Karpas-422 (cell line): ENCODE data around the gene TTYH1. TPM values are rescaled to one million over a fixed set of nuclear protein-coding genes. Genes with fewer than 3 reads are reported as not detected.

Experiments used
- DNase-seq: peaks from one replicate; pipeline ENCODE4 v3.0.0-alpha.2; 2015
- H2AFZ ChIP-seq: fragments of 200-600 bp; sonication (generic); 2 replicates; pipeline ENCODE4 v1.6.1; 2014; ENCODE audit warnings: antibody characterized with exemption, low read length, mixed read lengths
- H3K27ac ChIP-seq: fragments of 200-600 bp; sonication (generic); 2 replicates; pipeline ENCODE4 v1.5.1; 2014; ENCODE audit warnings: mild to moderate bottlenecking, low read length, moderate library complexity
- H3K27me3 ChIP-seq: fragments of 200-600 bp; sonication (generic); 2 replicates; pipeline ENCODE4 v1.6.1; 2014; ENCODE audit warnings: low read length, mixed read lengths
- H3K36me3 ChIP-seq: fragments of 200-600 bp; sonication (generic); 2 replicates; pipeline ENCODE4 v1.6.1; 2014; ENCODE audit warnings: low read length, mixed read lengths; ENCODE audit not compliant: insufficient read depth
- H3K4me1 ChIP-seq: fragments of 200-600 bp; sonication (generic); 2 replicates; pipeline ENCODE4 v1.6.1; 2014; ENCODE audit warnings: mild to moderate bottlenecking, low read length, mixed read lengths
- H3K4me2 ChIP-seq: fragments of 200-600 bp; sonication (generic); 2 replicates; pipeline ENCODE4 v1.6.1; 2014; ENCODE audit warnings: low read length, low read depth, mild to moderate bottlenecking; ENCODE audit not compliant: poor library complexity, severe bottlenecking
- H3K4me3 ChIP-seq: fragments of 200-600 bp; sonication (generic); 2 replicates; pipeline ENCODE4 v1.5.1; 2014; ENCODE audit warnings: mild to moderate bottlenecking, antibody characterized with exemption, low read length, mixed read lengths
- H3K79me2 ChIP-seq: fragments of 200-600 bp; sonication (generic); 2 replicates; pipeline ENCODE4 v1.6.1; 2014; ENCODE audit warnings: mild to moderate bottlenecking, low read length, mixed read lengths
- H3K9ac ChIP-seq: fragments of 200-600 bp; sonication (generic); 2 replicates; pipeline ENCODE4 v1.6.0; 2014; ENCODE audit warnings: low read length
- H3K9me2 ChIP-seq: fragments of 200-600 bp; sonication (generic), shearing (Covaris generic); replicated peaks from 2 replicates; pipeline ENCODE4 v1.6.0; 2014; ENCODE audit warnings: mild to moderate bottlenecking, low read length, moderate library complexity; ENCODE audit not compliant: insufficient read depth
- H3K9me3 ChIP-seq: fragments of 300-700, 200-600 bp; sonication (generic); 2 replicates; pipeline ENCODE4 v1.6.1; 2014; ENCODE audit warnings: low read length, mixed read lengths
- H4K20me1 ChIP-seq: fragments of 200-600 bp; sonication (generic); 2 replicates; pipeline ENCODE4 v1.6.1; 2014; ENCODE audit warnings: mild to moderate bottlenecking, antibody characterized with exemption, low read length, low read depth; ENCODE audit not compliant: insufficient read depth
- total RNA-seq: library from RNA; depleted of rRNA; stranded (reverse); fragments of >200 nt; shearing (Covaris generic); gene quantifications from 2 replicates; pipeline ENCODE4 v1.2.3, GENCODE V29; 2014; ENCODE audit warnings: low replicate concordance

Gene TTYH1
- total RNA-seq, 1 experiment from 2014 or later = not detected

DNA sequence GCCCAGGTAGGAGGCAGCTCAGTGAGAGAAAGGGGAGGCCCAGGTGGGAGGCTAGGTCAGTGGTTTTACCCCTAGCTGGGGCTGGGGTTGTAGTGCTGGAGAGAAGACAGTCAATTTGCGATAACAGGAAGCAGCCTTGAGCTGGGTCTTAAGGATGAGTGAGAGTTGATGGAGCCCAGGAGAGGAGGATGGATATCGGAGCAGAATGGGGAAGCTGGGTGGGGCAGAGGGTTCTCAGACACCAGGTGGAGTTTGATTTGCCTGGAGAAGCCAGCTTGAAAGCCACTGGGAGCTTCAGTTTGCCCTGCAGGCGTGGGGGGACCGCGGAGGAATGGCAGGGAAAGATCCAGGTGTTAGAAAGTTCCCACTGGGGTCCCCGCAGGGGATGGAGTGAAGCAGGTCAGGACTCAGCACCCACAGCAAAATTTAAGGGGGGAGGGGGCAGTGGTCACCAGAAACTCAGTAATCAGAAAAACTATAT, 58.7 kb downstream of the TTYH1 start:
- Histone ChIP-seq H3K9me3 (no peaks in the 10 kb centered on the region), H3K4me3 (no peak overlapping the region), H3K4me1 (no peaks in the 10 kb centered on the region), H3K27me3 (no peaks in the 10 kb centered on the region), H3K79me2 (no peaks in the 10 kb centered on the region), H3K9me2 (no peaks in the 10 kb centered on the region), H3K36me3 (no peaks in the 10 kb centered on the region), H3K9ac (no peak overlapping the region), H4K20me1 (no peaks in the 10 kb centered on the region), H3K4me2 (no peak overlapping the region), H3K27ac (no peak overlapping the region), H2AFZ (no peak overlapping the region)
- no peak for DNase-seq

DNA sequence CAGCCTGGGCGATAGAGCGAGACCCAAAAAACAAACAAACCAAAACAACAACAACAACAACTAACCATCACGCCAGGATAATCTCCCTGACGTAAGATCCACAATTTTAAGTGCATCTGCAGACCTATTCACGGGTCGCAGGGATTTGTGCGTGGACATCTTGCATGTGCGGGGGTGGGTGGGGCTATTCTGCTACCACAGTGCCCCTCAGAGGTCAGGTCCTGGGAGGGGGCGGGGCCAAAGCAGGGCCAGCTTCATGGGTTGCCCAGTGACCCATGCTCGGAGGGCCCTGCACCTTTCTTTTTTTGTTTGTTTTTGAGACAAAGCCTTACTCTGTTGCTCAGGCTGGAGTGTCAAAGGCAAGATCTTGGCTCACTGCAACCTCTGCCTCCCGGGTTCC, 60.4 kb downstream of the TTYH1 start:
- no peaks in the 10 kb centered on the region for H3K79me2 ChIP-seq
- no peaks in the 10 kb centered on the region for H3K27me3 ChIP-seq
- H3K4me2 ChIP-seq = no peak overlapping the region
- no peak overlapping the region for H3K27ac ChIP-seq
- DNase-seq = no peak
- H3K36me3 ChIP-seq = no peaks in the 10 kb centered on the region
- H3K9me2 ChIP-seq = no peaks in the 10 kb centered on the region
- no peak overlapping the region for H3K4me3 ChIP-seq
- no peaks in the 10 kb centered on the region for H3K4me1 ChIP-seq
- no peaks in the 10 kb centered on the region for H4K20me1 ChIP-seq
- no peaks in the 10 kb centered on the region for H3K9me3 ChIP-seq
- no peak overlapping the region for H2AFZ ChIP-seq
- H3K9ac ChIP-seq = no peak overlapping the region

- DNase-seq = no peak
- Histone ChIP-seq H2AFZ (no peak overlapping the region), H3K4me3 (no peak overlapping the region)
Measured at GRCh38 chr19:54477650-54478049, 62.4 kb downstream of the TTYH1 start.

DNA sequence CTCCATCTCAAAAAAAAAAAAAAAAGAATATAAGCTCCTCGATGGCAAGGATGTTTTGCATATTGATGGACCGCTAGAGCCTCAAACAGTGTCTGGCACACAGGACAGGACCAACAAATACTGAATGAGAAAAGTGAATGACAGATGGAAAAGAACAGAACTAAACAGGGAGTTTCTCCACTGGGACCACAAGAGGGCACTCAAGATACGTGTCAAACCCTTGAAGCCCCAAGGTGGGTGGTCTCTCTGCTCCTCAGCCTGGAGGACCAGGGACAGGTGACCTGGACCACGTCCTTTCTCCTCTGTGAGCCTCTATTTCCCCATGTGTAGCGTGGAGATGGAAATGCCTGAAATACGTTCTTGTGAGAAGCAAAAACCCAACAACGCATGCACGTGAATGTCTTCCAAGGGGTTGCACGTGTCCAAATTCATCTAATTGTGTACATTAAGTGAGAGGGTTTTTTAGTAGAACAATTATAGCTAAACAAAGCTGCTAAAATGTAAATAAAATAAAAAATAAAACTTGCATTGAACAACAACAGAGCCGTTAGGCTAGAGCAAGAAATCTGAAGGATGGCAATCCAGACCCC, 63.5 kb downstream of the TTYH1 start:
- no peak overlapping the region for H3K4me2 ChIP-seq
- H3K9me3 ChIP-seq = no peaks in the 10 kb centered on the region
- DNase-seq = peak; percentile 82

More at GRCh38 chr19:54477650-54478049, 62.4 kb downstream of the TTYH1 start:
- Histone ChIP-seq H3K27ac (no peak overlapping the region), H3K36me3 (no peaks in the 10 kb centered on the region), H3K79me2 (no peaks in the 10 kb centered on the region), H3K9me3 (no peaks in the 10 kb centered on the region), H3K4me1 (no peaks in the 10 kb centered on the region), H3K27me3 (no peaks in the 10 kb centered on the region), H3K9me2 (no peaks in the 10 kb centered on the region), H4K20me1 (no peaks in the 10 kb centered on the region), H3K9ac (no peak overlapping the region), H3K4me2 (no peak overlapping the region)

GRCh38 chr19:54480051-54480450, 64.8 kb downstream of the TTYH1 start:
- Histone ChIP-seq H3K9ac (no peak overlapping the region), H3K4me2 (no peak overlapping the region), H4K20me1 (no peaks in the 10 kb centered on the region), H3K79me2 (no peaks in the 10 kb centered on the region), H3K36me3 (no peaks in the 10 kb centered on the region), H3K4me1 (no peaks in the 10 kb centered on the region), H3K27me3 (no peaks in the 10 kb centered on the region), H3K9me3 (no peaks in the 10 kb centered on the region), H3K4me3 (no peak overlapping the region), H3K27ac (no peak overlapping the region), H3K9me2 (no peaks in the 10 kb centered on the region), H2AFZ (no peak overlapping the region)
- no peak for DNase-seq

More for the DNA sequence above, 63.5 kb downstream of the TTYH1 start:
- H3K9ac ChIP-seq = no peak overlapping the region
- H3K27ac ChIP-seq = no peak overlapping the region
- no peaks in the 10 kb centered on the region for H3K9me2 ChIP-seq
- no peak overlapping the region for H3K4me3 ChIP-seq
- no peaks in the 10 kb centered on the region for H3K4me1 ChIP-seq
- H3K79me2 ChIP-seq = no peaks in the 10 kb centered on the region
- H3K27me3 ChIP-seq = no peaks in the 10 kb centered on the region
- no peaks in the 10 kb centered on the region for H4K20me1 ChIP-seq
- no peaks in the 10 kb centered on the region for H3K36me3 ChIP-seq
- H2AFZ ChIP-seq = no peak overlapping the region

DNA sequence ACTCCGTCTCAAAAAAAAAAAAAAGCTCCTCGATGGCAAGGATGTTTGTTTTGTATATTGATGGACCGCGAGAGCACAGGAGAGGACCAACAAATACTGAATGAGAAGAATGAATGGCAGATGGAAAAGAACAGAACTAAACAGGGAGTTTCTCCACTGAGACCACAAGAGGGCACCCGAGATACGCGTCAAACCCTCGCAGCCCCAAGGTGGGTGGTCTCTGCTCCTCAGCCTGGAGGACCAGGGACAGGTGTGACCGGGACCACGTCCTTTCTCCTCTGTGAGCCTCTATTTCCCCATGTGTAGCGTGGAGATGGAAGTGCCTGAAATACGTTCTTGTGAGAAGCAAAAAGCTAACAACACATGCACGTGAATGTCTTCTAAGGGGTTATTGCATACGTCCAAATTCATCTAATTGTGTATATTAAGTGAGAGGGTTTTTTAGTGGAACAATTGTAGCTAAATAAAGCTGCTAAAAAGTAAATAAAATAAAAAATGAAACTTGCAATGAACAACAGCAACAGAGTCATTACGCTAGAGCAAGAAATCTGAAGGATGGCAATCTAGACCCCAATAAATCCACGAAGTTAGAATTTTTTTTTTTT, 66.2 kb downstream of the TTYH1 start:
- DNase-seq = peak; percentile 83
- Histone ChIP-seq H3K4me2 (no peak overlapping the region), H2AFZ (no peak overlapping the region)

GRCh38 chr19:54482889-54483288, 67.6 kb downstream of the TTYH1 start:
- Histone ChIP-seq H3K4me2 (no peak overlapping the region), H3K4me3 (no peak overlapping the region), H4K20me1 (no peaks in the 10 kb centered on the region), H3K9ac (no peak overlapping the region), H3K79me2 (no peaks in the 10 kb centered on the region), H3K27ac (no peak overlapping the region), H3K4me1 (no peaks in the 10 kb centered on the region), H3K36me3 (no peaks in the 10 kb centered on the region), H3K9me2 (no peaks in the 10 kb centered on the region), H3K27me3 (no peaks in the 10 kb centered on the region), H3K9me3 (no peaks in the 10 kb centered on the region), H2AFZ (no peak overlapping the region)
- DNase-seq = no peak

More for the DNA sequence above, 66.2 kb downstream of the TTYH1 start:
- Histone ChIP-seq H3K79me2 (no peaks in the 10 kb centered on the region), H3K27me3 (no peaks in the 10 kb centered on the region), H3K9me3 (no peaks in the 10 kb centered on the region), H3K27ac (no peak overlapping the region), H3K9me2 (no peaks in the 10 kb centered on the region), H3K36me3 (no peaks in the 10 kb centered on the region), H4K20me1 (no peaks in the 10 kb centered on the region), H3K9ac (no peak overlapping the region), H3K4me3 (no peak overlapping the region), H3K4me1 (no peaks in the 10 kb centered on the region)

DNA sequence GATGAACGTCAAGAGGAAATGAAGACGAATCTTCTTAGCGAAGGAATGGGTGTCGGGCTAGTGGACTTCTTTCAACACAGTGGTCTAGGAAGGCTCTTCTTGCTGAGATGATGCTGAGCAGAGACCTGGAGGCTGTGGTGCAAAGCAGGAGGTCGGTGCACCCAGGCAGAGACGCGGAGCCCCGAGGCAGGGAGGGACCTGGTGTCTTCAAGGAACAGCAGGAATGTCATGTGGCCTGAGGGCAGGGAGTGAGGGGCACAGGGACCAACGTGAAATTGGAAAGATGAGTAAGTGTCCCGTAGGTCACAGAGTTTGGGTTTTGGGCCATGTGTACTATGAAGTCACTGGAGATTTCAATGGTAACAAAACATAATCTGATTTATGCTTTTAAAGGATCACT, 69.2 kb downstream of the TTYH1 start:
- H3K9ac ChIP-seq = no peak overlapping the region
- H3K27me3 ChIP-seq = no peaks in the 10 kb centered on the region
- no peaks in the 10 kb centered on the region for H3K36me3 ChIP-seq
- no peak overlapping the region for H3K4me3 ChIP-seq
- no peak overlapping the region for H3K27ac ChIP-seq
- no peak for DNase-seq
- no peaks in the 10 kb centered on the region for H3K9me2 ChIP-seq
- H2AFZ ChIP-seq = no peak overlapping the region
- no peak overlapping the region for H3K4me2 ChIP-seq
- H4K20me1 ChIP-seq = no peaks in the 10 kb centered on the region
- no peaks in the 10 kb centered on the region for H3K4me1 ChIP-seq
- H3K9me3 ChIP-seq = no peaks in the 10 kb centered on the region
- no peaks in the 10 kb centered on the region for H3K79me2 ChIP-seq
